Sciatic nerve (tissue), 2 donors: Measurements from ENCODE around the gene ZNF625. TPM values are rescaled to one million over a fixed set of nuclear protein-coding genes. Genes with fewer than 3 reads are reported as not detected.
"Not testable (repeated sequence)": the region's sequence is repeated elsewhere in the genome, so short reads cannot be mapped to it uniquely, and the experiment has no call there.

Experiments
- ATAC-seq: fragments of 200-7000 bp; cut with Tn5 transposase; one replicate; pipeline ENCODE4 v1.9.1; 2020; ENCODE audit warnings: mild to moderate bottlenecking, moderate library complexity
- DNase-seq: peaks from one replicate; pipeline ENCODE4 v3.0.0-alpha.2; 2020; ENCODE audit warnings: low spot score
- intact Hi-C: fragments of 100-400 bp; cut with DNase I; formaldehyde crosslinking; loops from one replicate; pipeline ENCODE4 v1.14.2; 2022
- total RNA-seq: library from RNA; stranded (reverse); fragmentation: NEBNext Ultra II Directional; extraction: Animal tissue kit (Norgen Biotek cat#: 25700); gene quantifications from one replicate; pipeline ENCODE4 v1.2.1, GENCODE V29; 2021
- donor health status: DM: no; HTN: no; CAD: no.
- donor health status: DM: no; HTN: no; CAD: no.

ZNF625 gene
- total RNA-seq, 1 donor from 2014 or later, result 7.3 TPM

DNA sequence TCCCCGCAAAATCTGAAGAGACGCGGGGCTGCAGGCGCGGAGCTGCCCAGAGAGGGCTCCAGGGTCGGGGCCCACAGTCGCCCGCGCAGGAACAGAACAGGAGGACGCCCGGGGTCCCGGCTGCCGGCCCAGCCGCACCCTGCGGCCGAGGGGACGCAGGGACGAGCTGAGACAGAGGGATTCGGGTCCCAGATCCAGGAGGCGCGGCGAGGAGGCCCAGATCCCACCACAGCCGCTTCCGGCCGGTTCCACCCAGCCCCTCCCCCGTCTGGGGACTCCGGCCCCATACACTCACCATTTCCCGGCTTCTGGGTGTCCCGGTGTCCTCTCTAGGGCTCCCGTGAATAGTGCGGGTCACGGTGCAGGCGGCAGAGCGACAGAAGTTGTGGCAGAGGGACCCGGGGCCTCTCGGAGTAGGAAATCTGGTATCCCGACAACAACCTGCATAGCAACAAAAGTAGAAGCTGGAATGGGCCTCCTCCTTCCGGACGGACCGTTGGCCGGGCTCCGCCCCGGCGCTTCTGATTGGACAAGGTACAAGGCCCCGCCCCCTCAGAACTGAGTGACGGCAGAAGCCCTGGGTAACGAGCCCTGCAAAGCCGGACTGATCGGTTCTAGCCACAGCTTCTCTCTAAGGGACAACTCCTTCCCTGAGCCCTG lies 16.5 kb downstream of the ZNF625 start, which contains the start of gene ZNF20:
Gene ZNF20, minus strand, starts transcription at position 466 of the 660 bp plus-strand sequence. Its CDS starts 168 bp downstream, at position 298.
- DNase-seq, result peak; percentile 98
- intact Hi-C loops, result no loop called here

DNA sequence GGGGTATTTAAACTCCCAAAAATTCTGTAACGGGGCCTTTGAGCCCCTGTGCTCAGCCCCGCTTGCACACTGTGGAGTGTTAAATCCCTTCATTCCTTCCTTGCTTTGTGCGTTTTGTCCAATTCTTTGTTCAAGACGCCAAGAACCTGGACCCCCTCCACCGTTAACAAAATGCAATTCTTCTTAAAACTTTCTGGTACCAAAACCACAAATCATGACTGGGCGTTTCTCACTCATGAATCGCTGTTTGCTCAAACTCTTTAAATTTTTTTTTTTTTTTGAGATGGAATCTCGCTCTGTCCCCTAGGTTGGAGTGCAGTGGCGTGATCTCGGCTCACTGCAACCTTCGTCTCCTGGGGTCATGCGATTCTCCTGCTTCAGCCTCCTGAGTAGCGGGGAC lies 17.3 kb downstream of the ZNF625 start:
- ATAC-seq (no peak), DNase-seq (no peak)
- intact Hi-C loops, result no loop called here

More for the DNA sequence above, 16.5 kb downstream of the ZNF625 start, which contains the start of gene ZNF20:
- peak; percentile 100 for ATAC-seq

DNA sequence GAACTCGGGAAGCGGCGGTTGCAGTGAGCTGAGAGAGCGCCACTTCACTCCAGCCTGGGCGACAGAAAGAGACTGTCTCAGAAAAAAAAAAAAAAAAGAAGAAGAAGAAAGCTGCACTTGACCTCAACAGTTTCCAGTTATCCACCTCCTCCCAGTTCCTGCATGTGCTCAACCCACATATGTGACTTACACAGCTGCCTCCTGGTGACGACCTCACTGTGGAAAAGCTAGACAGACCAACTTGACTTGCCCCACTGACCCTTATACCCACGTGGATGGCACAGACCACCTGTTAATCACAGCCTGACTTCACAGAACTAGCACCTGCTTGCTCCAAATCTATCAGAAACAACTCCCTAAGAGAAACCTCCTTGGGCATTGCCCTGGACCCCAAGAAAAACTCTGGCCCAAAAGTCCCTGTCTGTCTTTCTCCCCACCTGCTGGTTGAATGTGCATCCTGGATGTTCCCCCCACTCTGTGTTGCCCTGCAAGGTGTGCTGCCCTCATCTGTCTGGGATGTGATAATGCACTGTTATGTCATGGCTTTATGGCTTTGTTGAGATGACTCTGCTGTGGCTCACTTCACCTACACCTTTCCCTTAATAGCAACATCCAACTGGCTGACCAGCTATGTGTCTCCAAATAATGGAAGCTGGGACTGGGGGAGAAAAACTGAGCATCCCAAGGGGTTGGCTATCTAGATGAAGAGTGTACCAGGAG lies 19.2 kb downstream of the ZNF625 start:
- intact Hi-C loops, result no loop called here
- ATAC-seq, result no peak
- no peak for DNase-seq

DNA sequence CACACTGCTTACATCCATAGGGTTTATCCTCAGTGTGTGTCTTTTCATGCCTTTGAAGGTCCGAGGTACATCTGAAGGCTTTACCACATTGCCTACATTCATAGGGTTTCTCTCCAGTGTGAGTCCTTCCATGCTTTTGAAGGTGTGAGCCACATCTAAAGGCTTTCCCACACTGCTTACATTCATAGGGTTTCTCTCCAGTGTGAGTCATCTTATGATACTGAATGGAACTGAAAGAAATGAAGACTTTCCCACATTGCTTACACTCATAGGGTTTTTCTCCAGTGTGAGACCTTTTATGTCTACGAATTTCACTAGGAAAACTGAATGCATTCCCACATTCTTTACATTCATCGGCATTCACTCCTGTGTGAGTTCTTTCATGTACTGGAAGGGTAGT lies 23.5 kb downstream of the ZNF625 start:
- ATAC-seq, result no peak
- intact Hi-C loops, result no loop called here
- no peak for DNase-seq

DNA sequence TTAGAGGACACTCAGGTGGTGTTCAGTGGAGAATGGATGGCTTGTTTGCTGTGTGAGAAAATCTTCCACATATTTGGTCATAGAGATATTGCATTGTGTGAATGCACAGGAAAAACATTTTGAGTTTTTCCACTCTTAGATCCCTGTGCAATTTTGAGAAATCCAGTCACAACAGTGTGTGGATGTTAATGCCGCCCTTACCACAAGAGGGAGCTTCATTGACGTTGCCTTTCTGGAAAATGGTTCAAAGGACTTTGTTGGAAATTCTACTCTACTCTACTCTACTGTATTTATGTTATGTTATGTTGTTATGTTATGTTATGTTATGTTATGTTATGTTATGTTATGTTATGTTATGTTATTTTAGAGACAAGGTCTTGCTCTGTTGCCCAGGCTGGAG lies 29.8 kb downstream of the ZNF625 start:
- no peak for ATAC-seq
- intact Hi-C loops, result no loop called here
- no peak for DNase-seq

DNA sequence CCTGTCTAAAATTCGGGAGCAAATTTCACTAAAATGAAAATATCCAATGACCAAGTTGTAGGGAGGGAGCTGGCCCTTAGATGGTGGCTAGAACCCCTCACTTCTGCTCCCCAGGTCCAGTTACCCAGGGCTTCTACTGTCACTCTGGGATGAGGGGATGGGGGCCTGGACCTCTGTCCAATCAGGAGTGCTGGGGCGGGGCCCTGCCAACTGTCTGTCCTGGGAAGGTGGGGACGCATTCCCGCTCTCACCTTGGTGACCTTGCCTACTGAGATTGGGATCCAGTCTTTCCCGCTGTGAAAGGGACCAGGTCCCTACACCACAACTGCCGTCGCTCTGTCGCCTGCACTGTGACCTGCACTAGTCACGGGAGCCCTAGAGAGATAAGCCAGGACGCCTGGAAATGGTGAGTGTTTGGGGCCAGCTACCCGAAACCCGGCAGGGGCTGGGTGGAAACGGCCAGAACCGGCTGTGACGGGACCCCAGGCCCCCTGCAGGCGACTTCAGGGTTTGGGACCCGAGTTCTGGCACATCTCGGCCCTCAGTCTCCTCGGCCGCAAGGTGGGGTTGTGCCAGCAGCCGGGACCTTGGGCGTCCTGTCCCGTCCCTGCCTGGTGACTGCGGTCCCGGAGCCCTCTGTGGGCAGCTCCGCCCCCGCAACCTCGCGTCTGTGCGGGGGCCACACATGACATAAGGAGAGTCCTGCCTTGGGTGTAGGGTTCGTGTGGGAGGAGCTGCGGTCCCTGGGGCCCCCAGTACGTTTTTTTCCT lies 39.1 kb downstream of the ZNF625 start:
- intact Hi-C loops, result no loop called here
- DNase-seq, result no peak
- ATAC-seq, result no peak

DNA sequence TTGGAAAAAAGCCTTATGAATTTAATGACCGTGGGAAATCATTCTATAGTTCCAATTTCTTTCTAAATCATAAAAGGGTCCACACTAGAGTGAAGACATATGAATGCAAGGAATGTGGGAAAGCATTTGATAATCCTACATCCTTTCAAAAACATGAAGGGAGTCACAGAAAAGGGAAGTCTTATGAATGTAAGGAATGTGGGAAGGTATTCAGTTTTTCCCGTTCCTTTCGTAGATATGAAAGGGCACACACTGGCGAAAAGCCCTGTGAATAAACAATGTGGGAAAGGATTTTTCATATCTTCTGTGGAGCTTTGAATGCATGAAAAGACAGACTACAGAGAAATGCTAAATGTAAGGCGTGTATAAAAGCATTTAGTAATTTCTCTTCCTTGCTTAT lies 43.4 kb downstream of the ZNF625 start:
- intact Hi-C loops, result no loop called here
- DNase-seq (no peak), ATAC-seq (no peak)

DNA sequence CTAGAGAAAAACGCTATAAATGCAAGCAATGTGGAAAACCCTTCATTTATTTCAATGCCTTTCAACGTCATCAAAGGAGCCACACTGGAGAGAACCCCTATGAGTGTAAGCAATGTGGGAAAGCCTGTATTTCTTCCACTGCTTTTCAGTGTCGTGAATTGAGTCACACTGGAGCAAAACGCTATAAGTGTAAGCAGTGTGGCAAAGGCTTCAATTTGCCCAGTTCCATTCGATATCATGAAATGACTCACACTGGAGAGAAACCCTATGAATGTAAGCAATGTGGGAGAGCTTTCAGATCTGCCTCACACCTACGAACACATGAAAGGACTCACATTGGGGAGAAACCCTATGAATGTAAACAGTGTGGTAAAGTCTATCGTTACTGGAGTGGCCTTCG lies 43.8 kb downstream of the ZNF625 start:
- intact Hi-C loops, result no loop called here
- ATAC-seq (no peak), DNase-seq (no peak)

DNA sequence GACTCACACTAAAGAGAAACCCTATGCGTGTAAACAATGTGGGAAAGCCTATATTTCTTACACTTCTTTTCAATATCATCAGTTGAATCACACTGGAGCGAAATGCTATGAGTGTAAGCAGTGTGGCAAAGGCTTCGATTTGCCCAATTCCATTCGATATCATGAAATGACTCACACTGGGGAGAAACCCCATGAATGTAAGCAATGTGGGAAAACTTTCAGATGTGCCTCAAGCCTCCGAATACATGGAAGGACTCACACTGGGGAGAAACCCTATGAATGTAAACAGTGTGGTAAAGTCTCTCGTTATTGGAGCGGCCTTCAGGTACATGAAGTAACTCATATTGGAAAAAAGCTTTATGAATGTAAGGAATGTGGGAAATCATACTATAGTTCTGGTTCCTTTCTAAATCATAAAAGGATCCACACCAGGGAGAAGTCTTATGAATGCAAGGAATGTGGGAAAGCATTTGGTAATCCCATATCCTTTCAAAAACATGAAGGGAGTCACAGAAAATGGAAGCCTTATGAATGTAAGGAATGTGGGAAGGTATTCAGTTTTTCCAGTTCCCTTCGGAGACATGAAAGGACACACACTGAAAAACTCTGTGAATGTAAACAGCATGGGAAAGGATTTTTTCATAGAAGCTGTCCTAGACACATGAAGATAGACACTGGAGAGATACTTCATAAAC lies 44.4 kb downstream of the ZNF625 start:
- ATAC-seq (no peak), DNase-seq (no peak)
- intact Hi-C loops, result no loop called here

DNA sequence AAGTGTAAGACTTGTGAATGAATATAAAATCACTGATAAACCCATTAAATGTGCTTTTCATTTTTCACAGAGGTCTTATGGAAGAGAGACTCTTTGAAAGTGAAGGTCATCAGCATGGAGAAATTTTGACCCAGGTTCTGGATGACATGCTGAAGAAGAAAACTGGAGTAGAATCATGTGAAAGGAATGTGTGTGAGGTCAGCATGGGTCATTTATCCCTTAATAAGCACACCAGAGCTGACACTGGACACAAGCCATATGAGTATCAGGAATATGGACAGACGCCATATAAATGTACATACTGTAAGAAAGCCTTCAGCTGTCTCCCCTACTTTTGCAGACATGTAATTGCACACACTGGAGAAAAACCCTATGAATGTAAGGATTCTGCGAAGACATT lies 45.4 kb downstream of the ZNF625 start:
- ATAC-seq (no peak), DNase-seq (no peak)
- intact Hi-C loops, result no loop called here

DNA sequence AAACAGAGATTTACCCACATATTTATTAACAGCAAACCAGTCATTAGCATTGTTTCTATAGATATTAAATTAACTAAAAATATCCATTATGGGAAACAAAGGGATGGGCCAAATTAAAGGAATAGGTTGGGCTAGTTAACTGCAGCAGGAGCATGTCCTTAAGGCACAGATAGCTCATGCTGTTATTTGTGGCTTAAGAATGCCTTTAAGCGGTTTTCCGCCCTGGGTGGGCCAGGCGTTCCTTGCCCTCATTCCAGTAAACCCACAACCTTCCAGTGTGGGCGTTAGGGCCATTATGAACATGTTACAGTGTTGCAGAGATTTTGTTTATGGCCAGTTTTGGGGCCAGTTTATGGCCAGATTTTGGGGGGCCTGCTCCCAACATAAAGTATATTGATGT lies 52.6 kb downstream of the ZNF625 start:
- ATAC-seq, intact Hi-C loops: not testable (repeated sequence)

DNA sequence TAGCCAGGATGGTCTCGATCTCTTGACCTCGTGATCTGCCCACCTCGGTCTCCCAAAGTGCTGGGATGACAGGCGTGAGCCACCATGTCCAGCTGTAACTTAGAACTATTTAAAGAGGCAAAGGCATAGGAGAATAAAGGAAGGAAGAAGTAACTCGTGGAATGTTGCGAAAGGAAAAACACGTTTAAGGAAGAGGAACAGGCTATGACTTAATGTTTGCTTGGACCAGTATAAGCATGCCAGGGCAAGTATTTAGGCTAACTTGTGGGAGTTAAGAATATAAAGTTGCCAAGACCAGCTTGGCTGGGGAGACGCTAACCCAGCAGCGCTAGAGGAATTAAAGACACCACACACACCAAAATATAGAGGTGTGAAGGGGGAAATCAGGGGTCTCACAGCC lies 58.5 kb downstream of the ZNF625 start:
- intact Hi-C loops, result no loop called here
- no peak for DNase-seq
- no peak for ATAC-seq

More for the DNA sequence above, 52.6 kb downstream of the ZNF625 start:
- DNase-seq, result not testable (repeated sequence)

DNA sequence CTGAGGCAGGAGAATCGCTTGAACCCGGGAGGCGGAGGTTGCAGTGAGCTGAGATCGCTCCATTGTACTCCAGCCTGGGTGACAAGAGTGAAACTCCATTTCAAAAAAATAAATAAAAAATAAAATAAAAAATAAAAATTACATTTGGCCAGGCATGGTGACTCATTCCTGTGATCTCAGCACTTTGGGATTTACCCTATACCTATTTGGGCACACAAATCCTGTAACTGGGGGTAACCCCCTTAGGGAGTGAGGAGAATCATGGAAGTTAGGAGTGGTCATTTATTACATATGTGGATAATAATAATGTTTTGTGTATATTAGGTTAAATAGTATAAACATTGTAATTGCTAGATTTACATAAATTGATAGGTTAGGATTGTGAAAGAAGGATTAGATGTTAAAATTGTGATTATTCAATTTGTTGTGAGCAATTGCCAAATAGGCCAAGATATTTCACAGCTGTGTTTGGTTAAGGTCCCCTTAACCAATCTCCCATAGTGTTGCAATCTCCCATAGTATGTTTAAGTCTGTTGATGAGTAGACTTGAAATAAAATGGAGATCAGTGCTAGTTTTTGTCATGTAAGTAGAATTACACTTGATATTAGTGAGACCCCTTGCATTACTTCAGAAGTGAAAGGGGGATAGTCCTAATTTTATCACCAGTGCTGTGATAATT lies 61.3 kb downstream of the ZNF625 start:
- ATAC-seq (no peak), DNase-seq (no peak)
- intact Hi-C loops, result no loop called here

Other genes starting within 250 kb of the ZNF625 start
- 16.1 TPM for gene ZNF700, start 231.6 kb downstream of the ZNF625 start, total RNA-seq
- gene ZNF763, start 191.7 kb downstream of the ZNF625 start, total RNA-seq, result 6.6 TPM
- gene ZNF433, start 121.1 kb downstream of the ZNF625 start, total RNA-seq, result 4.8 TPM
- gene ZNF878, start 103.8 kb downstream of the ZNF625 start, total RNA-seq, result 0.27 TPM
- 21.3 TPM for gene ZNF844, start 92.0 kb downstream of the ZNF625 start, total RNA-seq
- gene ZNF20, start 16.4 kb downstream of the ZNF625 start, total RNA-seq, result 4.3 TPM
- 15.8 TPM for gene ZNF136, start 6.4 kb upstream of the ZNF625 start, total RNA-seq
- gene ZNF44, start 138.1 kb upstream of the ZNF625 start, total RNA-seq, result 17.5 TPM
- gene ZNF563, start 176.9 kb upstream of the ZNF625 start, total RNA-seq, result 6.0 TPM
- 5.4 TPM for gene ZNF442, start 208.9 kb upstream of the ZNF625 start, total RNA-seq
- 7.4 TPM for gene ZNF799, start 244.5 kb upstream of the ZNF625 start, total RNA-seq